Loucy (cell line): ENCODE measurements around the gene TMEM208.

Source experiments
- H2AFZ ChIP-seq: fragments of 200-600 bp; sonication (generic); 2 replicates; pipeline ENCODE4 v1.6.0; 2016; ENCODE audit warnings: antibody characterized with exemption, mild to moderate bottlenecking, low read length, moderate library complexity
- H3F3A ChIP-seq: fragments of 200-600 bp; 2 replicates; pipeline ENCODE4 v1.6.0; 2016; ENCODE audit warnings: antibody characterized with exemption, low read depth, mild to moderate bottlenecking
- H3K27me3 ChIP-seq: fragments of 200-600 bp; sonication (generic); 2 replicates; pipeline ENCODE4 v1.6.1; 2014; ENCODE audit warnings: low read length, mild to moderate bottlenecking; ENCODE audit not compliant: insufficient read depth, poor library complexity, severe bottlenecking
- H3K36me3 ChIP-seq: fragments of 200-600 bp; sonication (generic); 2 replicates; pipeline ENCODE4 v1.6.1; 2016; ENCODE audit warnings: low read length; ENCODE audit not compliant: insufficient read depth
- H3K4me1 ChIP-seq: fragments of 200-600 bp; sonication (generic); 2 replicates; pipeline ENCODE4 v1.5.1; 2014; ENCODE audit warnings: low read length, mild to moderate bottlenecking; ENCODE audit not compliant: insufficient read depth, poor library complexity, severe bottlenecking
- H3K4me2 ChIP-seq: fragments of 200-600 bp; sonication (generic); 2 replicates; pipeline ENCODE4 v1.6.0; 2014; ENCODE audit warnings: antibody characterized with exemption, low read length, low read depth, mild to moderate bottlenecking; ENCODE audit not compliant: poor library complexity, severe bottlenecking
- H3K4me3 ChIP-seq: fragments of 200-600 bp; sonication (generic); 2 replicates; pipeline ENCODE4 v1.5.1; 2014; ENCODE audit warnings: low read length, mild to moderate bottlenecking, mixed read lengths; ENCODE audit not compliant: poor library complexity, severe bottlenecking
- H3K79me2 ChIP-seq: fragments of 200-600 bp; sonication (generic); 2 replicates; pipeline ENCODE4 v1.6.1; 2014; ENCODE audit warnings: low read length; ENCODE audit not compliant: insufficient read depth
- H3K9ac ChIP-seq: fragments of 200-600 bp; sonication (generic); 2 replicates; pipeline ENCODE4 v1.6.0; 2014; ENCODE audit warnings: mild to moderate bottlenecking, low read depth, low read length, moderate library complexity; ENCODE audit not compliant: poor library complexity, severe bottlenecking
- H3K9me2 ChIP-seq: fragments of 200-600 bp; sonication (generic); replicated peaks from 2 replicates; pipeline ENCODE4 v1.6.1; 2016; ENCODE audit warnings: low read depth, low read length, mixed read lengths
- H3K9me3 ChIP-seq: fragments of 200-600 bp; sonication (generic); 2 replicates; pipeline ENCODE4 v1.6.1; 2014; ENCODE audit warnings: mild to moderate bottlenecking, antibody characterized with exemption, low read length, low read depth; ENCODE audit not compliant: insufficient read depth
- H4K20me1 ChIP-seq: fragments of 200-600 bp; sonication (generic); 2 replicates; pipeline ENCODE4 v1.6.0; 2014; ENCODE audit warnings: antibody characterized with exemption, low read length, mild to moderate bottlenecking; ENCODE audit not compliant: insufficient read depth, poor library complexity, severe bottlenecking
- CTCF ChIP-seq: fragments of 200-600 bp; sonication (generic); conservative IDR thresholded peaks from 2 replicates; pipeline ENCODE4 v1.5.1; 2014; ENCODE audit warnings: mild to moderate bottlenecking, antibody characterized with exemption, low read length
- EZH2phosphoT487 ChIP-seq: fragments of 200-600 bp; IDR thresholded peaks from 2 replicates; pipeline ENCODE4 v1.6.1; 2018; ENCODE audit warnings: antibody characterized with exemption, mild to moderate bottlenecking, moderate library complexity, borderline replicate concordance

Gene TMEM208

GRCh38 chr16:67248401-67249177 lies 21.7 kb downstream of the TMEM208 start, which contains the start of gene SLC9A5:
TSS of gene SLC9A5 (plus strand) at chr16:67248979. CDS start at chr16:67249015, 36 bp downstream.
- Histone ChIP-seq H3K4me2 (peak within 1 kb of the TSS; percentile 99), H3K79me2 (peaks cover 24% of the 10 kb centered on the region; the same call in 1 of the 2 replicates), H3F3A (peaks cover 8% of the 10 kb centered on the region), H3K9me3 (no peaks in the 10 kb centered on the region), H3K4me1 (peaks cover 55% of the 10 kb centered on the region), H4K20me1 (peaks cover 16% of the 10 kb centered on the region), H3K4me3 (peak within 1 kb of the TSS; percentile 88), H3K9me2 (no peaks in the 10 kb centered on the region), H2AFZ (peak within 1 kb of the TSS; percentile 86), H3K27me3 (no peaks in the 10 kb centered on the region), H3K36me3 (no peaks in the 10 kb centered on the region), H3K9ac (peak within 1 kb of the TSS; percentile 83)
- TF ChIP-seq EZH2phosphoT487 (no peak), CTCF (peak; percentile 16)

GRCh38 chr16:67249178-67250044 lies 22.5 kb downstream of the TMEM208 start:
- Histone ChIP-seq H4K20me1 (peaks cover 9% of the 10 kb centered on the region), H3K4me3 (peak overlapping the region; percentile 88), H3K9ac (peak overlapping the region; percentile 83), H3K4me2 (peak overlapping the region; percentile 99), H3F3A (peaks cover 8% of the 10 kb centered on the region), H3K79me2 (peaks cover 18% of the 10 kb centered on the region; the same call in 1 of the 2 replicates), H3K9me3 (no peaks in the 10 kb centered on the region), H3K27me3 (no peaks in the 10 kb centered on the region), H3K36me3 (no peaks in the 10 kb centered on the region), H2AFZ (peak overlapping the region; percentile 37), H3K4me1 (peaks cover 49% of the 10 kb centered on the region), H3K9me2 (no peaks in the 10 kb centered on the region)
- TF ChIP-seq EZH2phosphoT487 = no peak
- TF ChIP-seq CTCF = no peak; the same call in 1 of the 2 replicates

- Histone ChIP-seq H3K36me3 (no peaks in the 10 kb centered on the region), H3K4me2 (peak overlapping the region; percentile 99), H3K4me3 (peak overlapping the region; percentile 88), H3K4me1 (peaks cover 43% of the 10 kb centered on the region), H3K9me2 (no peaks in the 10 kb centered on the region), H3K79me2 (peaks cover 18% of the 10 kb centered on the region; the same call in 1 of the 2 replicates), H3K9ac (peak overlapping the region; percentile 83), H4K20me1 (peaks cover 8% of the 10 kb centered on the region), H2AFZ (no peak overlapping the region; the same call in 1 of the 2 replicates), H3K27me3 (no peaks in the 10 kb centered on the region), H3K9me3 (no peaks in the 10 kb centered on the region), H3F3A (peaks cover 2% of the 10 kb centered on the region)
- no peak for TF ChIP-seq EZH2phosphoT487
- no peak for TF ChIP-seq CTCF
Observed at GRCh38 chr16:67250045-67250327, 23.1 kb downstream of the TMEM208 start.
